ENCODE data around the gene SLC22A6.
A peak's percentile ranks its signal among the peaks of the same experiment; 100 is the strongest.
"Not testable (repeated sequence)": the region's sequence is repeated elsewhere in the genome, so short reads cannot be mapped to it uniquely, and the experiment has no call there.

Gene SLC22A6

GRCh38 chr11:62958547-62959421 is 26.0 kb downstream of the SLC22A6 start:
- TF ChIP-seq POLR2AphosphoS5 (IDR thresholded peaks at IDR 0.05; ENCODE audit: borderline replicate concordance, low read depth, low read length): no peak
- no peak for TF ChIP-seq EZH2 (IDR thresholded peaks at IDR 0.05)
- no peak for TF ChIP-seq FOXP2 (optimal IDR thresholded peaks at IDR 0.05; ENCODE audit: control extremely low read depth, extremely low read length, insufficient read depth)
- H3K27ac ChIP-seq: peak overlapping the region; percentile 88
- DNase-seq (ENCODE audit: low read depth, low spot score): peak; percentile 47

GRCh38 chr11:62957147-62957546 is 27.6 kb downstream of the SLC22A6 start:
- DNase-seq (ENCODE audit: low read depth, low spot score): no peak
- no peak overlapping the region for H3K27ac ChIP-seq
- no peak overlapping the region for H3K9ac ChIP-seq (ENCODE audit: insufficient read length)
- no peaks in the 10 kb centered on the region for H3K9me3 ChIP-seq (ENCODE audit: low read depth, low read length)
- no peak for TF ChIP-seq POLR2AphosphoS5 (IDR thresholded peaks at IDR 0.05; ENCODE audit: borderline replicate concordance, low read depth, low read length)
- no peak for TF ChIP-seq EZH2 (IDR thresholded peaks at IDR 0.05)
- TF ChIP-seq FOXP2 (optimal IDR thresholded peaks at IDR 0.05; ENCODE audit: control extremely low read depth, extremely low read length, insufficient read depth): no peak
- no peaks in the 10 kb centered on the region for H3K36me3 ChIP-seq (ENCODE audit: insufficient read depth, low read length)
- no peak overlapping the region for H3K4me3 ChIP-seq

More at GRCh38 chr11:62958547-62959421, 26.0 kb downstream of the SLC22A6 start:
- Histone ChIP-seq H3K9me3 (ENCODE audit: low read depth, low read length) (no peaks in the 10 kb centered on the region), H3K36me3 (ENCODE audit: insufficient read depth, low read length) (no peaks in the 10 kb centered on the region), H3K4me3 (peak overlapping the region; percentile 73), H3K9ac (ENCODE audit: insufficient read length) (no peak overlapping the region)

GRCh38 chr11:62954478-62954877 is 30.3 kb downstream of the SLC22A6 start:
- Histone ChIP-seq H3K4me3 (no peak overlapping the region), H3K9me3 (ENCODE audit: low read depth, low read length) (no peaks in the 10 kb centered on the region), H3K36me3 (ENCODE audit: insufficient read depth, low read length) (no peaks in the 10 kb centered on the region), H3K27ac (no peak overlapping the region), H3K9ac (ENCODE audit: insufficient read length) (no peak overlapping the region)
- no peak for DNase-seq (ENCODE audit: low read depth, low spot score)
- TF ChIP-seq FOXP2 (optimal IDR thresholded peaks at IDR 0.05; ENCODE audit: control extremely low read depth, extremely low read length, insufficient read depth) (no peak), POLR2AphosphoS5 (IDR thresholded peaks at IDR 0.05; ENCODE audit: borderline replicate concordance, low read depth, low read length) (no peak), EZH2 (IDR thresholded peaks at IDR 0.05) (no peak)

GRCh38 chr11:62953811-62954210 is 31.0 kb downstream of the SLC22A6 start:
- Histone ChIP-seq H3K9ac (ENCODE audit: insufficient read length) (no peak overlapping the region), H3K36me3 (ENCODE audit: insufficient read depth, low read length) (no peaks in the 10 kb centered on the region), H3K27ac (no peak overlapping the region), H3K9me3 (ENCODE audit: low read depth, low read length) (no peaks in the 10 kb centered on the region), H3K4me3 (no peak overlapping the region)
- DNase-seq (ENCODE audit: low read depth, low spot score): no peak
- TF ChIP-seq FOXP2 (optimal IDR thresholded peaks at IDR 0.05; ENCODE audit: control extremely low read depth, extremely low read length, insufficient read depth): no peak
- TF ChIP-seq POLR2AphosphoS5 (IDR thresholded peaks at IDR 0.05; ENCODE audit: borderline replicate concordance, low read depth, low read length): no peak
- no peak for TF ChIP-seq EZH2 (IDR thresholded peaks at IDR 0.05)

- no peaks in the 10 kb centered on the region for H3K36me3 ChIP-seq (ENCODE audit: insufficient read depth, low read length)
- no peak overlapping the region for H3K9ac ChIP-seq (ENCODE audit: insufficient read length)
- no peak overlapping the region for H3K4me3 ChIP-seq
- no peak for DNase-seq (ENCODE audit: low read depth, low spot score)
- no peaks in the 10 kb centered on the region for H3K9me3 ChIP-seq (ENCODE audit: low read depth, low read length)
- H3K27ac ChIP-seq: no peak overlapping the region
- no peak for TF ChIP-seq FOXP2 (optimal IDR thresholded peaks at IDR 0.05; ENCODE audit: control extremely low read depth, extremely low read length, insufficient read depth)
- no peak for TF ChIP-seq POLR2AphosphoS5 (IDR thresholded peaks at IDR 0.05; ENCODE audit: borderline replicate concordance, low read depth, low read length)
- no peak for TF ChIP-seq EZH2 (IDR thresholded peaks at IDR 0.05)
Observed at GRCh38 chr11:62948765-62949320, 35.9 kb downstream of the SLC22A6 start.

GRCh38 chr11:62945538-62945937 is 39.2 kb downstream of the SLC22A6 start:
- not testable (repeated sequence) for DNase-seq (ENCODE audit: low read depth, low spot score)

GRCh38 chr11:62937528-62937927 is 47.2 kb downstream of the SLC22A6 start:
- H3K9me3 ChIP-seq (ENCODE audit: low read depth, low read length); H3K27ac ChIP-seq; H3K4me3 ChIP-seq; H3K9ac ChIP-seq (ENCODE audit: insufficient read length); H3K36me3 ChIP-seq (ENCODE audit: insufficient read depth, low read length); DNase-seq (ENCODE audit: low read depth, low spot score): not testable (repeated sequence)

More at GRCh38 chr11:62945538-62945937, 39.2 kb downstream of the SLC22A6 start:
- H3K27ac ChIP-seq; H3K9ac ChIP-seq (ENCODE audit: insufficient read length); H3K9me3 ChIP-seq (ENCODE audit: low read depth, low read length); H3K36me3 ChIP-seq (ENCODE audit: insufficient read depth, low read length); H3K4me3 ChIP-seq: not testable (repeated sequence)

GRCh38 chr11:62934496-62934785 is 50.3 kb downstream of the SLC22A6 start:
- TF ChIP-seq FOXP2 (optimal IDR thresholded peaks at IDR 0.05; ENCODE audit: control extremely low read depth, extremely low read length, insufficient read depth) (no peak), EZH2 (IDR thresholded peaks at IDR 0.05) (no peak), POLR2AphosphoS5 (IDR thresholded peaks at IDR 0.05; ENCODE audit: borderline replicate concordance, low read depth, low read length) (no peak)
- no peak overlapping the region for H3K27ac ChIP-seq
- no peak overlapping the region for H3K4me3 ChIP-seq
- H3K9me3 ChIP-seq (ENCODE audit: low read depth, low read length): no peaks in the 10 kb centered on the region
- H3K36me3 ChIP-seq (ENCODE audit: insufficient read depth, low read length): no peaks in the 10 kb centered on the region
- DNase-seq (ENCODE audit: low read depth, low spot score): no peak
- H3K9ac ChIP-seq (ENCODE audit: insufficient read length): no peak overlapping the region

Data from SK-N-MC (cell line).